Measurements from ENCODE around the gene DRD5.
A peak's percentile ranks its signal among the peaks of the same experiment; 100 is the strongest.
"Not testable (repeated sequence)": the region's sequence is repeated elsewhere in the genome, so short reads cannot be mapped to it uniquely, and the experiment has no call there.

DRD5 gene

DNA sequence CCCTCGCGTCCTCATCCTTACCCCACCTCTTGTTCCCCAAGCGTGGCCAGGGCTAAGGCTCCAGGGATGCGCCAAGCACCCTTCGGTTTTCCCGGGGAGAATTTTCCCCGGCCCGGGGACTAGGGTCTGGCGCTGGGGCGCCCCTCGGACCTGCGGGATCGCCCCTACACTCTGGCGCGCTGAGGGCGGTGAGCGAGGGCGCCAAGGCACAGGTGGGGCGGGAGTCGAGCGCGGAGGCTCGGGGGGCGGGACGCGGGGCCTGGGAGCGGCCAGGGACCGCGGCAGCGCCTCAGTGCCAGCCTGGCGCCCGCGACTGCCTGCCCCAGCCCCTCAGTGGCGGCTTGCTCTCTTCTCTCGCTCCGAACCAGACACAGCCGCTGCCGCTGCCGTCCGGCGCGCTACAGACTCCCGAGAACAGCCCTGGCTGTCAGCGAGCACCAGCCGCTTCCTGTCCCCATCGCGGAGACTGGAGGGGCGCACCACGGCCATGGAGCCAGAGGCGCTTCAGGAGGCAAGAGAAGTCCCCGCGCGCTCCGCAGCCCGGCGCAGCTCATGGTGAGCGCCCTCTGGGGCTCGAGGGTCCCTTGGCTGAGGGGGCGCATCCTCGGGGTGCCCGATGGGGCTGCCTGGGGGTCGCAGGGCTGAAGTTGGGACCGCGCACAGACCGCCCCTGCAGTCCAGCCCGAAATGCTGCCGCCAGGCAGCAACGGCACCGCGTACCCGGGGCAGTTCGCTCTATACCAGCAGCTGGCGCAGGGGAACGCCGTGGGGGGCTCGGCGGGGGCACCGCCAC lies at the start of gene DRD5:
Gene DRD5, plus strand, starts transcription at position 292 of the 793 bp plus-strand sequence. Its CDS starts 396 bp downstream, at position 688.
- no peak for FAIRE-seq
- no peak for DNase-seq (ENCODE audit: insufficient read length, low spot score)

- not testable (repeated sequence) for FAIRE-seq; DNase-seq (ENCODE audit: insufficient read length, low spot score)
Measured at GRCh38 chr4:9732256-9732655, 49.2 kb upstream of the DRD5 start.

DNA sequence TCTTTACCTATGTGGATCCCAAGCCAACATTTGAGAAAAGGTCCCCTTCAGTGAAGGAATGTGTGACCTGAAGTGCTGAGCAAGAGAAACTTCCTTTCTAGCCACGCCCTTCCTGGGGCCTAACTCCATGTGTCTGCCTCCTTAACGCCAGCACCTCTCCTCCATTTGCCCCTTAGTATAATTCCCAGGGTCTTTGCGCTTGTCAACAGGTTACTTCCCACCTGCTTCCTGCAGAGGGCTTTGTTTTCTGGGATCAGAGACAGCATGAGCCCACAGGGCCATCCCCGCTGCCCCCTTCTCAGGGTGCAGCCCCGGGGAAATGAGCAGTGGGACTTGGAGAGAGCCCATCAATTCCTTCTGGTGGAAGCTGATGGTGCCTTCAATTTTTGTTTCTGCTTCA lies 45.9 kb upstream of the DRD5 start:
- FAIRE-seq (no peak), DNase-seq (ENCODE audit: insufficient read length, low spot score) (no peak)

- not testable (repeated sequence) for FAIRE-seq; DNase-seq (ENCODE audit: insufficient read length, low spot score)
Measured at GRCh38 chr4:9737280-9737679, 44.2 kb upstream of the DRD5 start.

DNA sequence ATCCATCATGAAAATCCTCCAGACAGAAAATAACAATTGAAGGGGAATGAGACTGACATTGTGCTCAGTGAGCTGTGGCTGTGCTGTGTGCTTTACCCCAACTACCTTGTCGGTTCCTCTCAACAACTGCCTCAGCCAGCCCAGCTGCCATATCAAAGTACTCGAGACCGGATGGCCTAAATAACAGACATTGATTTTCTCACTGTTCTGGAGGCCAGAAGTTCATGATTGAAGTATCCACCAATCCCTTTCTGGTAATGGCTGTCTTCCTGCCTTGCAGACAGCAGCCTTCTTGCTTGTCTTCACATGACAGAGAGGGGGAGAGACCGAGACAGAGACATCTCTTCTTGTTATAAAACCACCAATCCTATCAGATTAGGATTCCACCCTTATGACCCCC lies 37.6 kb upstream of the DRD5 start:
- not testable (repeated sequence) for FAIRE-seq; DNase-seq (ENCODE audit: insufficient read length, low spot score)

DNA sequence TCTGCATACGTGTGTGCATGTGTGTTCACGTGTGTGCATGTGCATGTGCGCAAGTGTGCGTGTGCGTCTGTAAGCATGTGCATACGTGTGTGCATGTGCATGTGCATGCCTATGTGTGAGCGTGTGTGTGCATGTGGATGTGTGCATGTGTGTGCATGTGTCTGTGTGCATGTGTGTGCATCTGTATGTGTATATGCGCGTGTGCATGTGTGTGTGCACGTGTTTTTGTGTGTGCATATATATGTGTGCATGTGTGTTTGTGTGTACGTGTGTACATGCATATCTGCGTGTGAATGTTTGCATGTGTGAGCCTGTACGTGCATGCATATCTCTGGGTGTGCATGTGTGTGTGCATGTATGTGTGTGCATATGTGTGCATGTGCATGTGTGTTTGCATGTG lies 35.7 kb upstream of the DRD5 start:
- DNase-seq (ENCODE audit: insufficient read length, low spot score) (no peak), FAIRE-seq (peak; percentile 76)

- FAIRE-seq (no peak), DNase-seq (ENCODE audit: insufficient read length, low spot score) (no peak)
Measured at GRCh38 chr4:9758641-9759317, 22.7 kb upstream of the DRD5 start.

DNA sequence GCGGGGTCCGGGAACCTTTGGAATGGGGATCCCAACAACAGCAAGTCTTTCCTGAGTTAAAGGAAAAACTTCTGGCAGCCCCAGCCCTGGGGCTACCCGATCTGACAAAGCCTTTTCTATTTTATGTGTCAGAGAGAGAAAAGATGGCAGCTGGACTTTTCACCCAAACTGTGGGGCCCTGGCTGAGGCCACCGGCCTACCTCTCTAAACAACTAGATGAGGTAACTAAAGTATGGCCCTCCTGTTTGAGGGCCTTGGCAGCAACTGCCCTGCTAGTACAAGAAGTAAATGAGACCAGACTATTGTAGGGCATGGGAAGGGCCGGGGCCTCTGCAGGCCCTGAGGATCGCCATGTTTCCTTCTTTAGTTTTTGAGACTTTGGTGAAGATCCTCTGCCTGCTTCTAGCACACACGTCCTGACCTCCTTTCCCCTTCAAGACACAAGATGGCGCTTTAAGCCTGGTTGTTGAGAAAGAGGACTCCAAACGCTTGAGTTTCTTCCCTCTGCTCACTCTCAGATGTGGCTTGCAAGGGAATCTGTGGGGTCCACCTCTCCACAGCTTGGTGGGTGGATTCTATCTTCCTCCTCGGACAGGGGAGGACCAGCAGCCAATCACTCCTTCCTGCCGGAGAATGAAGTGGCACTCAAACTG lies 18.5 kb upstream of the DRD5 start:
- DNase-seq (ENCODE audit: insufficient read length, low spot score) (peak; percentile 46), FAIRE-seq (no peak)

GRCh38 chr4:9764155-9764696 lies 17.2 kb upstream of the DRD5 start:
- no peak for DNase-seq (ENCODE audit: insufficient read length, low spot score)
- no peak for FAIRE-seq

- DNase-seq (ENCODE audit: insufficient read length, low spot score) (no peak), FAIRE-seq (no peak)
Measured at GRCh38 chr4:9765091-9765490, 16.3 kb upstream of the DRD5 start.

DNA sequence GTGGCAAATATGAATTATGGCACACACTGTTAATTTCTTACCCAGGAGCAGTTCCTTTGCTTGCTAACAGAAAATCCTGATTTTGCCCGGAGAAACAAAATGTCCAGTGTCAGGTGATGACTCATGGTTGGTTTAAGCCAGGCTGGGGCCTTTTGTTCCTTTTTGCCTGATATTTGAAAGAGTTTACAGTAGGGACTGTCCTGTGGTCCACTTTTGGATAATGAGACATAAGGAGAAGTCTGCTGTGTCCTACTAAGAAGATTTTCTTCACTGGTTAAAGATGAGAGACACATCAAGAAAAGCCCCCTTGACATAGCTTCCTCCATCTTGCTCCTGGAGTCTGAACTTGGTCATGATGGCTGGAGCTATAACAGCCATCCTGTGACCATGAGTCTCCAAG lies 12.1 kb upstream of the DRD5 start:
- FAIRE-seq = no peak
- no peak for DNase-seq (ENCODE audit: insufficient read length, low spot score)

GRCh38 chr4:9771034-9771433 lies 10.4 kb upstream of the DRD5 start:
- no peak for DNase-seq (ENCODE audit: insufficient read length, low spot score)
- FAIRE-seq = no peak

GRCh38 chr4:9773471-9773870 lies 8.0 kb upstream of the DRD5 start:
- FAIRE-seq = no peak
- no peak for DNase-seq (ENCODE audit: insufficient read length, low spot score)

DNA sequence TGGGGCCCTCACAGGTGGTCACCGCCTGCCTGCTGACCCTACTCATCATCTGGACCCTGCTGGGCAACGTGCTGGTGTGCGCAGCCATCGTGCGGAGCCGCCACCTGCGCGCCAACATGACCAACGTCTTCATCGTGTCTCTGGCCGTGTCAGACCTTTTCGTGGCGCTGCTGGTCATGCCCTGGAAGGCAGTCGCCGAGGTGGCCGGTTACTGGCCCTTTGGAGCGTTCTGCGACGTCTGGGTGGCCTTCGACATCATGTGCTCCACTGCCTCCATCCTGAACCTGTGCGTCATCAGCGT lies 652 bp downstream of the DRD5 start:
- no peak for FAIRE-seq
- no peak for DNase-seq (ENCODE audit: insufficient read length, low spot score)

DNA sequence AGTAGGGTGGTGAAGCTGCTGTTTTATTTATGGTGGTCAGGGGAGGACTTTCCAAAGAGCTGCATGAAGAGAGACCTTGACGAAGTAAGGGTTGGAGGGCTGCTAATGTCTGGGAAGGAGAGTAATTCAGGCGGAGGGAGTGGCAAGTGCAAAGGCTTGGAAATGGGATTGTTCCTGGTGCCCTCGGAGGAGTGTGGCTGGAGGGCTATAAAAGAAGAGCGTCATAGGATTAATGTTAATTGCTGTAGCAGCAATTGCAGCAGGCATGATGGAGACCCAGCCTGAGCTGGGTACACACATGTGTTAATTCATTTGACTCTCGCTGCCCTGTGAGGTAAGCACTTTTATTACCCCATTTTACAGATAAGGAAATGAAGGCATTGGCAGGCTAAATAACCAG lies 4.5 kb downstream of the DRD5 start:
- DNase-seq (ENCODE audit: insufficient read length, low spot score); FAIRE-seq: not testable (repeated sequence)

GRCh38 chr4:9792381-9792780 lies 10.9 kb downstream of the DRD5 start:
- no peak for DNase-seq (ENCODE audit: insufficient read length, low spot score)
- FAIRE-seq = no peak

GRCh38 chr4:9796641-9797040 lies 15.2 kb downstream of the DRD5 start:
- not testable (repeated sequence) for FAIRE-seq; DNase-seq (ENCODE audit: insufficient read length, low spot score)

DNA sequence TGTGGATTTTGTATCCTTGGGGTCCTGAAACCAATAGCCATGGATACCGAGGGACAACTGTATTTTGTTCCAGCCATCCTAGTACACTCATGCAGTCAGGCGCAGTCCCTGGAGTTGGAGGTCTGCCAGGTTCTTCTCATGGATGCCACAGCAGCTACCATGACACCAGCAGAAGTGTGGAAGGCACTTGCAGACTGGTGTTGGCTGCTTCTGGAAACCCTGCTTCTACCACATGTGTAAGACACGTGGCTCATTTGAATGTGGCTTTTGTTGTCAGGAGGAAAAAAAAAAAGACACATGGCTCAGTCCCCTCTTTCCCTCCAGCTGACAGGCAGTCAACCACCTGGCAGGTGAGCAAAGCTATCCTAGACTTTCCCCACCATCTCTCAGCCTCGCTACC lies 19.4 kb downstream of the DRD5 start:
- FAIRE-seq (no peak), DNase-seq (ENCODE audit: insufficient read length, low spot score) (no peak)

GRCh38 chr4:9804918-9805317 lies 23.5 kb downstream of the DRD5 start:
- DNase-seq (ENCODE audit: insufficient read length, low spot score) (no peak), FAIRE-seq (no peak)

- FAIRE-seq (no peak), DNase-seq (ENCODE audit: insufficient read length, low spot score) (no peak)
Measured at GRCh38 chr4:9808077-9808476, 26.6 kb downstream of the DRD5 start.

- no peak for FAIRE-seq
- DNase-seq (ENCODE audit: insufficient read length, low spot score) = no peak
Measured at GRCh38 chr4:9811806-9812205, 30.4 kb downstream of the DRD5 start.

Measured in HTR-8/SVneo (cell line).